ENCODE measurements around the gene FHOD3.

Gene FHOD3

DNA sequence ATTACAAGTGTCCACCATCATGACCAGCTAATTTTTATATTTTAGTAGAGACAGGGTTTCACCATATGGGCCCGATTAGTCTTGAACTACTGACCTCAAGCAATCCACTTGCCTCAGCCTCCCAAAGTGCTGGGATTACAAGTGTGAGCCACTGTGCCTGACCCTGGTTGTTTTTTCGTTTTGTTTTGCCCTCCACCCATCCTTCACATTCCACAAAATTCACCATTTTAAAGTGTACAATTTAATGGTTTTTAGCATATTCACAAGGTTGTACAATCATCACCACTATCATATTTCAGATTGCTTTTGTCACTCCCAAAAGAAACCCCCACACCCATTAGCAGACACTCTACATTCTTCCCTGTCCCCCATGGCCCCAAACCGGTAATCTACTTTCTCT, 316.3 kb downstream of the FHOD3 start:
- no peak for TF ChIP-seq FOXM1 (IDR thresholded peaks at IDR 0.05; ENCODE audit: borderline replicate concordance, low read depth)
- TF ChIP-seq, protein P1, sequence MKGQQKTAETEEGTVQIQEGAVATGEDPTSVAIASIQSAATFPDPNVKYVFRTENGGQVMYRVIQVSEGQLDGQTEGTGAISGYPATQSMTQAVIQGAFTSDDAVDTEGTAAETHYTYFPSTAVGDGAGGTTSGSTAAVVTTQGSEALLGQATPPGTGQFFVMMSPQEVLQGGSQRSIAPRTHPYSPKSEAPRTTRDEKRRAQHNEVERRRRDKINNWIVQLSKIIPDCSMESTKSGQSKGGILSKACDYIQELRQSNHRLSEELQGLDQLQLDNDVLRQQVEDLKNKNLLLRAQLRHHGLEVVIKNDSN (IDR thresholded peaks at IDR 0.05), result no peak
- TF ChIP-seq REST (IDR thresholded peaks at IDR 0.05; ENCODE audit: low read depth), result no peak
- TF ChIP-seq YY1 (IDR thresholded peaks at IDR 0.05; ENCODE audit: low read depth), result no peak
- TF ChIP-seq RAD21 (IDR thresholded peaks at IDR 0.05; ENCODE audit: low read depth), result no peak
- no peak for TF ChIP-seq EGR1 (IDR thresholded peaks at IDR 0.05)
- TF ChIP-seq NFIC (IDR thresholded peaks at IDR 0.05), result no peak
- TF ChIP-seq CREB1 (IDR thresholded peaks at IDR 0.05; ENCODE audit: low read depth), result no peak
- no peak for TF ChIP-seq ZBTB7A (IDR thresholded peaks at IDR 0.05; ENCODE audit: low read depth)
- TF ChIP-seq CEBPB (IDR thresholded peaks at IDR 0.05), result no peak
- TF ChIP-seq TEAD4 (IDR thresholded peaks at IDR 0.05), result no peak
- no peak for TF ChIP-seq EP300 (IDR thresholded peaks at IDR 0.05; ENCODE audit: borderline replicate concordance)
- no peak for TF ChIP-seq MAX (IDR thresholded peaks at IDR 0.05)
- TF ChIP-seq TAF1 (IDR thresholded peaks at IDR 0.05; ENCODE audit: low read depth), result no peak
- TF ChIP-seq TCF12 (IDR thresholded peaks at IDR 0.05; ENCODE audit: low read depth), result no peak

- no peak for TF ChIP-seq TCF12 (IDR thresholded peaks at IDR 0.05; ENCODE audit: low read depth)
- no peak for TF ChIP-seq EP300 (IDR thresholded peaks at IDR 0.05; ENCODE audit: borderline replicate concordance)
- no peak for TF ChIP-seq REST (IDR thresholded peaks at IDR 0.05; ENCODE audit: low read depth)
- no peak for TF ChIP-seq FOXM1 (IDR thresholded peaks at IDR 0.05; ENCODE audit: borderline replicate concordance, low read depth)
- TF ChIP-seq MAX (IDR thresholded peaks at IDR 0.05), result no peak
- TF ChIP-seq ZBTB7A (IDR thresholded peaks at IDR 0.05; ENCODE audit: low read depth), result no peak
- no peak for TF ChIP-seq RAD21 (IDR thresholded peaks at IDR 0.05; ENCODE audit: low read depth)
- no peak for TF ChIP-seq TEAD4 (IDR thresholded peaks at IDR 0.05)
- no peak for TF ChIP-seq YY1 (IDR thresholded peaks at IDR 0.05; ENCODE audit: low read depth)
- TF ChIP-seq NFIC (IDR thresholded peaks at IDR 0.05), result no peak
- TF ChIP-seq, protein P1 (IDR thresholded peaks at IDR 0.05), result no peak
- TF ChIP-seq EGR1 (IDR thresholded peaks at IDR 0.05), result no peak
- no peak for TF ChIP-seq TAF1 (IDR thresholded peaks at IDR 0.05; ENCODE audit: low read depth)
- TF ChIP-seq CREB1 (IDR thresholded peaks at IDR 0.05; ENCODE audit: low read depth), result no peak
- no peak for TF ChIP-seq CEBPB (IDR thresholded peaks at IDR 0.05)
Measured at GRCh38 chr18:36620788-36621187, 323.3 kb downstream of the FHOD3 start.

- no peak for TF ChIP-seq CREB1 (IDR thresholded peaks at IDR 0.05; ENCODE audit: low read depth)
- no peak for TF ChIP-seq REST (IDR thresholded peaks at IDR 0.05; ENCODE audit: low read depth)
- TF ChIP-seq TCF12 (IDR thresholded peaks at IDR 0.05; ENCODE audit: low read depth), result no peak
- TF ChIP-seq TAF1 (IDR thresholded peaks at IDR 0.05; ENCODE audit: low read depth), result no peak
- TF ChIP-seq CEBPB (IDR thresholded peaks at IDR 0.05), result no peak
- no peak for TF ChIP-seq ZBTB7A (IDR thresholded peaks at IDR 0.05; ENCODE audit: low read depth)
- TF ChIP-seq YY1 (IDR thresholded peaks at IDR 0.05; ENCODE audit: low read depth), result no peak
Measured at GRCh38 chr18:36622610-36623009, 325.1 kb downstream of the FHOD3 start.

GRCh38 chr18:36623091-36623490, 325.6 kb downstream of the FHOD3 start:
- no peak for TF ChIP-seq TAF1 (IDR thresholded peaks at IDR 0.05; ENCODE audit: low read depth)
- no peak for TF ChIP-seq FOXM1 (IDR thresholded peaks at IDR 0.05; ENCODE audit: borderline replicate concordance, low read depth)
- no peak for TF ChIP-seq EGR1 (IDR thresholded peaks at IDR 0.05)
- TF ChIP-seq TEAD4 (IDR thresholded peaks at IDR 0.05), result no peak
- TF ChIP-seq YY1 (IDR thresholded peaks at IDR 0.05; ENCODE audit: low read depth), result no peak
- no peak for TF ChIP-seq RAD21 (IDR thresholded peaks at IDR 0.05; ENCODE audit: low read depth)
- no peak for TF ChIP-seq NFIC (IDR thresholded peaks at IDR 0.05)
- TF ChIP-seq REST (IDR thresholded peaks at IDR 0.05; ENCODE audit: low read depth), result no peak
- no peak for TF ChIP-seq MAX (IDR thresholded peaks at IDR 0.05)
- no peak for TF ChIP-seq ZBTB7A (IDR thresholded peaks at IDR 0.05; ENCODE audit: low read depth)
- TF ChIP-seq TCF12 (IDR thresholded peaks at IDR 0.05; ENCODE audit: low read depth), result no peak
- no peak for TF ChIP-seq CREB1 (IDR thresholded peaks at IDR 0.05; ENCODE audit: low read depth)
- no peak for TF ChIP-seq CEBPB (IDR thresholded peaks at IDR 0.05)
- TF ChIP-seq, protein P1 (IDR thresholded peaks at IDR 0.05), result no peak
- no peak for TF ChIP-seq EP300 (IDR thresholded peaks at IDR 0.05; ENCODE audit: borderline replicate concordance)

All from Ishikawa (cell line).